CD4-positive, alpha-beta T cell treated with Interleukin-4 for 4 hours (primary cell): ENCODE results near the gene IWS1.
"Not testable (repeated sequence)": the region's sequence is repeated elsewhere in the genome, so short reads cannot be mapped to it uniquely, and the experiment has no call there.

Experiments used
- DNase-seq: peaks from one replicate; pipeline ENCODE4 v3.0.0-alpha.2; 2020

Gene IWS1

GRCh38 chr2:127560201-127560930 lies 34.1 kb upstream of the IWS1 start:
- no peak for DNase-seq

- no peak for DNase-seq
These were observed 33.2 kb upstream of the IWS1 start for GRCh38 chr2:127559454-127559853.

GRCh38 chr2:127558911-127559310 lies 32.6 kb upstream of the IWS1 start:
- no peak for DNase-seq

GRCh38 chr2:127552846-127553245 lies 26.6 kb upstream of the IWS1 start:
- no peak for DNase-seq

- no peak for DNase-seq
These were observed 26.0 kb upstream of the IWS1 start for GRCh38 chr2:127552336-127552735.

- DNase-seq, result no peak
These were observed 25.1 kb upstream of the IWS1 start for GRCh38 chr2:127551221-127551930.

GRCh38 chr2:127546797-127547196 lies 20.5 kb upstream of the IWS1 start:
- no peak for DNase-seq

GRCh38 chr2:127545796-127546195 lies 19.5 kb upstream of the IWS1 start:
- DNase-seq, result no peak

GRCh38 chr2:127545189-127545588 lies 18.9 kb upstream of the IWS1 start:
- DNase-seq, result no peak

- DNase-seq, result not testable (repeated sequence)
These were observed 16.8 kb upstream of the IWS1 start for GRCh38 chr2:127543013-127543501.

- no peak for DNase-seq
These were observed 15.9 kb upstream of the IWS1 start for GRCh38 chr2:127542231-127542630.

- DNase-seq, result no peak
These were observed 15.5 kb upstream of the IWS1 start for GRCh38 chr2:127541809-127542208.

- DNase-seq, result no peak
These were observed 11.4 kb upstream of the IWS1 start for GRCh38 chr2:127537644-127538043.

GRCh38 chr2:127536707-127537541 lies 10.6 kb upstream of the IWS1 start:
- no peak for DNase-seq

- DNase-seq, result no peak
These were observed 9.6 kb upstream of the IWS1 start for GRCh38 chr2:127535918-127536317.

- DNase-seq, result no peak
These were observed 9.2 kb upstream of the IWS1 start, which contains the start of gene MYO7B for GRCh38 chr2:127535422-127535901. TSS of gene MYO7B (plus strand) at chr2:127535683. CDS start at chr2:127559723, 24,040 bp downstream.

GRCh38 chr2:127532296-127532695 lies 6.0 kb upstream of the IWS1 start:
- DNase-seq, result no peak

- no peak for DNase-seq
These were observed 4.9 kb upstream of the IWS1 start for GRCh38 chr2:127531221-127531648.

GRCh38 chr2:127530245-127531140 lies 4.2 kb upstream of the IWS1 start:
- no peak for DNase-seq

GRCh38 chr2:127529416-127529815 lies 3.1 kb upstream of the IWS1 start:
- DNase-seq, result not testable (repeated sequence)

- DNase-seq, result no peak
These were observed 2.2 kb upstream of the IWS1 start for GRCh38 chr2:127528487-127528886.
